GM21717 (cell line): ENCODE results near the gene GFRA1.
"Not testable (repeated sequence)": the region's sequence is repeated elsewhere in the genome, so short reads cannot be mapped to it uniquely, and the experiment has no call there.

Experiments used
- ATAC-seq: cut with Tn5 transposase; IDR thresholded peaks from one replicate; pipeline ENCODE4 v1.9.1; 2021; ENCODE audit warnings: mild to moderate bottlenecking, moderate library complexity; ENCODE audit not compliant: unreplicated experiment

Gene GFRA1

DNA sequence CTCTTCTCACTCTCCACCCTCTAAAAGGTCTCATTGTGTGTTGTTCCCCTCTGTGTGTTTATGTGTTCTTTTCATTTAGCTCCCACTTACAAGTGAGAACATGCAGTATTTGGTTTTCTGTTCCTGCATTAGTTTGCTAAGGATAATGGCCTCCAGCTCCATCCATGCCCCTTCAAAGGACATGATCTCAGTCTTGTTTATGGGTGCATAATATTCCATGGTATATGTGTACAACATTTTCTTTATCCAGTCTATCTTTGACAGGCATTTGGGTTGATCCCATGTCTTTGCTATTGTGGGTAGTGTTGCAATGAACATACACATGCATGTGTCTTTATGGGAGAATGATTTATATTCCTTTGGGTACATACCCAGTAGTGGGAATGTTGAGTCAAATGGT lies 107.1 kb downstream of the GFRA1 start:
- ATAC-seq, result not testable (repeated sequence)

DNA sequence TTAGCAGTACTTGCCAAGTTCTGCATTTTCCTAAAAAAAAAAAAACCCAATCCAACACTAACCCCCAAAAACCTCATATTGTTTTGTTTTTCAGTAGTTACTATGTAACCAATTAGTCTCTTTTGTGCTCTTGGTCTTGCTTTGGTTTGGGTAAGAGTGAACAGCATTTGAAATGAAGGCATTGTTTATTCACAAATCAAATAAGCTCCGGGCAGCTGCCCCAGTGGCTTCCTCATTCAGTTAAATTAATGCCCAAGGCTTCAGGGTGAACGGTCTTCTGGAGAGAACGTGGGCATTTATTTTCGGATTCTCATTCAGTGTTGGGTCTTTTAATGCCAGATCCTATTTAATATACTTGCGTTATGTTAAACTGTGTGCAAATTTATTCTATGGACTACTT lies 108.7 kb downstream of the GFRA1 start:
- ATAC-seq, result no peak

DNA sequence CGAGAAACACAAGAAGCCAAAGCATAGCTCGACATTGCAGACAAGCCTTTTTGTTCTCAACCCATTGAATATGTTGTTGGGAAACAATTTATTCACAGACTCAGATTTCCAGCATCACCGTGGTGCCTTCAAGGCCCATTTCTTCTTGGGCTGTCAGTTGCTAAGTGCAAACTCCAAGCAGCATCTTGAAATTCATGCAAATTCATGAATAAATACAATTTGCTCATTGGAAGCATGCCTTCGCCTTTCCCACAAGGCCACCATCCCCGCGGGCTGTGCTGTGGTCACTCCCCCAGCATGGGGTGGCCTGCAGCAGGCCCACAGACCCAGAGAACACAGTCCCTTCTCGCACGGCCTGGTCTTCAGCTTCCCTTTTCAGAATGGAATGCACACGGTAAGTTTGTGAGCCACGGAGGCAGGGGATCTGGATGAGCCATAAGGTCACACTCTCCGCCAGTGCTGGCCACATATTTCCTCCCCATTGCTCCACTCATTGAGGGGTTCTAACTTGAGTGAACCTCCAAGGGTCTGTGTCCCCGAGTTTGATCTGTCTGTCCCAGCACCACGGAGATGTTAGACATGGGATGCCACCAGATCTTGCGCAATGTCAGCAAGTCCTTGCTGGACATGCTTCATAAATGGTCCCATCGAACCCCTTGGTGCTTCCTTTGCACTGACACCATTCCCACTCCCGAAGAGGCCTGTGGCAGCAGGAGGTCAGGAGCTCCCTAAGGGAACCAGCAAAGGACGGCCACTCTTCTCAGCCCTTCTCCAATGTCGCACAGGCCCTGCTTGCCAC lies 109.5 kb downstream of the GFRA1 start:
- ATAC-seq, result no peak

DNA sequence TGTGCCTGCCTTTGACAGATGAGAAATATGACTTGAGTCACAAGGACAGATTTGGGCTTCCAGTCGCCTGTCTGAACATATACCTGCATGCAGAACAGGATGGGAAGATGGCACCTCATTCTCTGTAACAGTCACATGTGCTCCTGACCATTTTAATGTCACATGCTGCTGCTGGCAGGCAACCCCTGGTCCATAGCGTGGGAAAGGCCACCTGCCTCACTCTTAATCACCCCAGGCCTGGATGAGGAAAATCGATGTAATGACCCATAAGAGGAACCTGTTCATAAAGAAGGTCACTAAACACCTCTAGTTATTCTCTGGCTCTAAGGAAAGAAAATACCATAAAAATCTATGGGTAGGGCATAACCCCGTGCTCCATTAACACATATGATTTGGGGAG lies 110.2 kb downstream of the GFRA1 start:
- ATAC-seq, result no peak

DNA sequence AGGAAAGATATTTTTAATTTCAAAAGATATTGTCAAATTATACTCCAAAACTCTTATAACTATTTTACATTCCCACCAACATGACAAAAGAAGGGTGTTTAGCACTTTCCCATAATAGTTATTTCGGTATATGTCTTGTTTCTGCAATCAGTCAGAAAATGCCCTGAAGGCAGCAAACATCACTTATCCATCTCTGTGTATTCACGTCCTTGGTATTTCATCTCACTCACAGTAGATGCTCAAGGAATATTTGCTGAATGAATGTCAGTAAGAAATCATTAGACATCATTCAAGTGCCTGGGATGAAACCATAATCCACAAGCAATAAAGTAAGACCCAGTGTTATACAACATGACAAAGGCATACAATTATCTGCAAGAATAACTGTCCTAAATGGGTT lies 112.7 kb downstream of the GFRA1 start:
- ATAC-seq, result no peak

DNA sequence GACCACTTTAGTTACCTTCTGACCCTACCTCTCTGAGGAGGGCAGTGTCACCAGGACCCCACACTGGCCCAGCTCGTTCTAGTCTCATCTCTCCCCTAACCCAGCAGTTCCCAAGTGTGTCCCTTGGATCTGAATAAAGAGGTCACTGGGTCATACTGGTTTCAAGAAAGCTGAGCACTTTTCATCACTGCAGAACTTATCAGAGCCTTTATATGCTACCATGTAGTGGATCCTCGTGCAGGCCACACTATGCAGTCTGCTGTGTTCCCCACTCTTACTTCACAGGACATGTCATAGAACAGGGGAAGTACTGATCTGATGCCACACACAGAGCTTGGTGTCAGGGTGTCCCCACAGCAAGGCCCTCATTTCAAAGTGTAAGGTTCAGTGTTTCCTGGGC lies 113.8 kb downstream of the GFRA1 start:
- no peak for ATAC-seq

DNA sequence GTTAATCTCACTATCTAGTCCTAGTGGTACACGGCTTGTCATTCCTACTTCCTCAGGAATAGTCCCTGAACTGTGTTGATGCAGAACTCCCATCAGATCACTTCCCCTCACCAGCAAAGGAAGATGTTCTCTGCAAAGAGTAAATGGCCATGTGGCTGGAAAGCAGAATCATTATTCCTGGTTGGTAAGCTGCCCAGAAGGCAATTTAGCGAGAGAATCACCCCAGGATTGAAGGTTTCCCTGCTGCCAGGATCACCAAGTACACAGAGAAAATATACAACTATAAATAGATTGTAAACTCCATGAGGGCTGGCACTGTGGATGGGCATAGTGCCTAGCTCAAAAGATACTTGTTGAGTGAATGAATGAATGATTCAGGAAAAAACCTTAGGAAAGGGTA lies 115.0 kb downstream of the GFRA1 start:
- no peak for ATAC-seq

DNA sequence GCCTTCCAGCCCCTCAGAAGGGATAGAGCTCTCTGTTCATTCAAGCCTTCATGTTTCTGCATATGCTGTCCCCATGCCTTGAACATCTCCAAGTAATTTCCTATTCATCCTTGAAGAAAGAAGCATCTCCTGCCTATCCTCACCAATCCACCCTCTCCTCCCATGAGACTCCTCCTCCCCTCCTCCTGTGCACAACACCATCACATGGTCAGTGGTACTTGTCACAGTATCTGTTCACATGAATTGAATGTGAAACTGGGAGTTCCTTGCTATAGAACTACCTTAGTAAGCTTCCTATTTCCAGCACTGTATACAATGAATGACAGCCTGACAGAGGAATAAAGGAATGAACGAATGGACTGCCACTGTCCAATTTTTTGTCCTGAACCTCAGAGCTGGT lies 115.5 kb downstream of the GFRA1 start:
- ATAC-seq, result no peak

DNA sequence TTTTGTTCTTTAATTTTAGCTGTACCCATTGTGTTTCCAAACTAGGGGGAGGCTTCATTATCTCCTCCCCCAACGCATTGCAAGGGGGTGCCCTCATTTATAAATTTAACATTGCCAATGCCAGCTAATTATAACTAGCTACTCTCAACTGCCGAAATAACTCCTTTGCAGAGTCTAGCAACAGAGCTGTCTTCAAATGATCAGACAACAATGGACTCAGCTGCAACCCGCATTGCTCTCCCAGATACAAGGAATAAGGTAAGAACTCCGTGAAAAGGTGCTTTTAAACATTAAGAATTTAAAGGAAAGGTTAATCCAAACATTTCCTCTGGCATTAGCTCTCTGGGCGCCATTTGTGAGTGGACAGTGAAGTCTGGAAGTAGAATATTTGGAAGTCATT lies 116.2 kb downstream of the GFRA1 start:
- no peak for ATAC-seq

DNA sequence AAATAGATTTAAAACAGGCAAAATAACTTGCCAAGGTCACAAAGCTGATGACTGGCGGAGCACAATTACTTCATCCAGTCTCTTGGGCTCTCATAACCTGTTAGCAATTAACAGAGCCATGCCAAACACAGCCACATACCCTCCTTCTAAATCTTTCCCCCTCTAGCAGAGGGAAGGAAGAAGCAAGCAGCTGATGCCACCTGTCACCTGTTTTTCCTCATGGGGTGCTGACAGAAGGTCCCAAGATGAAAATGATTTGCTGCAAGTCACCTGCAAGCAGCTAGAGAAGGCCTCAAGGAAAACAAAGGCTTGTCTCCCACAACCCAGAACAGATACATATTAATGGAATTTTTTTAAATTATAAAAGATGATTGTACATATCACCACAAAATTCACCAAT lies 117.8 kb downstream of the GFRA1 start:
- no peak for ATAC-seq

DNA sequence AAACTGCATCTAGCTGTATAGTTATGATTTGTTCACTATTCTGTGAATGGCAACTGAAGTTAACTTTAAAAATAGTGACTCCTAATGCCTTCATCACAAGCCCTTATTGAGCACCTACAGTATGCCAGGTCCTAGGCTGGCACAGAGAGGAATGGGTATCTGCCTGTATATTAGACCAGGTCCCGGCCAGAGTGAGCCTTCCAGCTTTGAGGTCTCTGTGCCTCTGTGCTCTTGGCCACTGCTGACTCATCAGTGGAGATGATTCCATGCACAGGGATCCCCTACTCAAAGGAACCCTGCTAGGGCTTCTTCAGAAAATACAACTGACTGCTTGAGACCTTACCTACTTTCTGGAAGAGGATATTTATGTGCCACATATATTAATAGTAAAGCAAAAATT lies 118.4 kb downstream of the GFRA1 start:
- ATAC-seq, result no peak

DNA sequence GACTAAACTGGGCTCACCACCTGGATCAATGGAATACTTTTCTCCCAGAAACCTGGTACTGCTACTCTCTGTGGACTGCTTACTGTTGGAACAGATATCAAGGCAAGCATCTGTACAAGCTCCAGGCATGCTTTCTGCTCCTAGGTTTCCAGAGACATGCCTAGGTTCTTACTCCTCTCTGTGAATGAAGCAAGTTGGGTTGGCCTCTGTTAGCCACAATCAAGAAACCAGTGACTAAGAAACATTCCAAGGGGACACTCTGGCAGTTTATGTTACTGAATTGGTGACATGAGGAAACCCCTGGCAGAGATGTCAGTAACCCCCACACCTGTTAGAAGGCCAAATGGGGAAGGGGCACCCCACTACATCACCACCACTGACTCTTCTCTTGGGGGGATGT lies 121.9 kb downstream of the GFRA1 start:
- ATAC-seq, result no peak

DNA sequence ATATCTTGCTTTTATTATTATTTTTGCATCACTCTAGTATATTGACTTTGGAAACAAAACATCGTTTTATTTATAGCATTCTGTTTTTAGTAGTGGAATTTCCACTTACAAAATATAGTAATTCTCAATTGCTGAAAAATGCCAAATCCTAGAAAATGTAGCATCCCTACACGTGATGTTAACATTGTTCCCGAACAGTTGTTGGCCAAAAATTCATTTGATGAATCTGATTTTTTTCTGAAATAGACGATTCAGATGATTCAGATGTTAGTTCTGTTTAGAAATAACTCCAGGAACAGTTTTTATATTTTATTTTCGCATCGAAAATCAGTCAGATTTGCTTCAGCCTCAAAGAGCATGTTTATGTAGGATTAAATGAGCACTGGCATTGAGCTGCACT lies 122.4 kb downstream of the GFRA1 start:
- no peak for ATAC-seq

DNA sequence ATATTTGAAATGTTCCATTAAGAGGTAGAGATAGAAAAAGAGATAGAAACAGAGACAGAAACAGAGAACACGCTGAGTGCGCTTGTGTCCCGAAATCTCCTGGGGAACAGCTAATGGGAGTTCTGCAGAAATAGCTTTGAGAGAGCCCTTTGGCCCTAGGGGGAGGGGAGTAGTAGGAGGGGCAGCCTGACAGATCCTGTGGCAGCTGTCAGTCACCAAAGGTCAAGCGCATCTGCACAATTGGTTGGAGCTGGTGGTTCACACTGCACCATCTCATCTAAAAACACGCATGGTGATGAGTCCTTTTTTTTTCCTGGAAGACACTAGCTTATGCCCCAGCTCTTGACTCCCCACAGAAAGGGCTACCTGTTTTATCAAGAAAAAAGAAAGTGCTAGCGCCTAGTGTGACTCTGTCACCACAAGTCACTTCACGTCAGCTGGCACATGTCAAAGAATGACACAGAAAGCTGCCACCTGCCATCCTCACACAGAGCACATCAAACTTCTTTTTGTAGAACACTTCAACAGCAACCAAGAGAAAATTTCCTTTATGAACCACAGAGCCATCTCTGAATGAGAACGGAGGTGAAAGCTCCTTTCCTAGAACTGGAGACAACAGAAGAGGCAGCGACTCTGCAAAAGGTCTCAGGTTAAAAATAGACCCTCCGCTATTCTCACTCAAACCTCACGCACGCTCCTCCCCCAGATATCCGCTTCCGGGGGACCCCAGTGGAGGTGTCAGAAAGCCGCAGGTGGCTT lies 125.7 kb downstream of the GFRA1 start:
- ATAC-seq, result no peak

DNA sequence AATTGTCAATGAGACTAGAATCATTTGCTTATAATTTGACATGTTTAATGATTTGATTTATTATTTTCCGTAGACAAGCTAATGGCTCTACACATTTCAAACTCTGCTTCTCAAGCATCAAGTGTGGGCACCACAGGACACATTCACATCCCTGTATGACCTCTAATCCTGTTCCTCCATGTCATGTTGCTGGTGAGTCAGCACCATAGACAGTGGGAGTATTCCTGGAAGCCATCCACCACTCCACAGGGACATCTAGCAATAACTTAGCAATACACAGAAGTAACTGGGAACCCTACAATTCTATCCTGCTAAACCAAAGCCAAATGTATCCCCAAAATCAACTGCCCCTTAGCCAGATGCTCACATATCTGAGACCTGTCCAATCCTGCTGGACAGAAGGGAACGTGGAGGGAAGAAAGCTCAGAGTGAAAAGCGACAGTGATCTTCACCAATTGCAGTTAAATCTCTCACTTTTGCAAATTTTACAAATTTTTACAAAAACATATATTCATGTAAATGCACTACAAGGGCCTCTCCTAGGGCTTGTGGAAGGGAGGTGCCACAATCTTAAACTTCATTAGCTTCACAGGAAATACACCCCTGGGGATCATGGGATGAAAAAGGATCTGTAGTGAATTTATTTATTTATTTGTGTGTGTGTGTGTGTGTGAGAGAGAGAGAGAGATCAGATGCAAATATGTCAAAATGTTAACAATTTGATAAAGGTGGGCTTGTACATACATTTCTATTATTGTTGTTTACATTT lies 126.5 kb downstream of the GFRA1 start:
- ATAC-seq, result no peak

DNA sequence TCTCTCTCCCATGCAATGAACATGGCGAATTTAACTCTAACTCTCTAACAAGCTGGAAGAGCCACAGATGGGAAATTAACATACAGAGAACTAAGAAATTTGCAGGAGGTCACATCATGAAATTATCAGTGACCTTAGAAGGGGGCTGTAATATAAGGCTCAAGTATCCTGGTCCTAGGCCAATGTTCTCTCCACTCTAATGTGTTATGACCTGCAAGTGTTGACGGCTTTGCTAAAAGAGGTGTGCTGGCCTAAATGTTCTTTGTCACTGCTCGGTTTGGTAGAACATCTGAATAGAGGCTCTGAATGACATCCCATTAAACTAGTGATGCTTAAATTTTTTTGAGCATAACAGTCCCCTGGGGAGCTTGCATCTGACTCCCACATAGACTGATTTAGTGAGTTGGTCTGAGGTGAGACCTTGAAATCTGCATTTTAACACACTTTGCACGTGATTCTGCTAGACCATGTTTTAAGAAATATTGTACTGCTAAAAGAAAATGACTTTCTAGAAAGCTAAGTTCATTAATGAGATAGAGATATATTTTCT lies 129.3 kb downstream of the GFRA1 start:
- ATAC-seq, result no peak

DNA sequence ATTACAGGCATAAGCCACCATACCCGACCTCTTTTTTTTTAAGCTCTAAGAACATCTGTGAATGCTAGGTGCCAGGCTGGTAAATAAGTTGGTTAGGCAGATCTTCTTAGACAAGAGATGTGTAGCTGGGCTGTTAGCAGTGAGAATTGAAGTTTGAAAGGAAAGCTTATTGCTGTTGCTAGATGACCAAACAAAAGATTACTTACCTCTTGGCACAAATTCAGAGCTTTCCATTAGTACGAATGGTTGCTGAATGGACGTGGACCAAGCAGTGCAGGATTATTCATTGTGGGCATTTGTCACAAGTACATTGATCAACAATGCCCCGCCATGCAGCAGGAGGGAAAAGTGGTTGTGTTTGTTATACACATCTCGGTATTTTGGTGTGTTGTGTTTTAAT lies 131.2 kb downstream of the GFRA1 start:
- no peak for ATAC-seq

DNA sequence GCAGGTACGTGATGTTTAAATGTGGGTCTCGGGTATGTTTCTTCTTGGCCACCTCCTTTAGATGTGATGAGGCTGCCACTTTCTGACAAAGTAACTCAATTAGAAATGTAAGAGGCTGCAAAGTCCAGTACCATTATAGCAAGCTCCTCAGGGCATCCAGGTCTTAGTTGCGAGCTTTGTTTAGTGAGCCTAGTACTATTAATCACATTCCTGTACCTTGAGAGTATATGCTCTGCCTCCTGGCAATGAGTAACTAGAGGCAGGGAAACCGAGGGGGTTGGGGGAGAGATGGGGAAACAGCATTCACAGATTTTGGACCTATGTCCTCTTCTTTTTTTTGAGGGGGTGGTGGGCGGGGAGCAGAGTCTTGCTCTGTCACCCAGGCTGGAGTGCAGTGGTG lies 131.8 kb downstream of the GFRA1 start:
- no peak for ATAC-seq

DNA sequence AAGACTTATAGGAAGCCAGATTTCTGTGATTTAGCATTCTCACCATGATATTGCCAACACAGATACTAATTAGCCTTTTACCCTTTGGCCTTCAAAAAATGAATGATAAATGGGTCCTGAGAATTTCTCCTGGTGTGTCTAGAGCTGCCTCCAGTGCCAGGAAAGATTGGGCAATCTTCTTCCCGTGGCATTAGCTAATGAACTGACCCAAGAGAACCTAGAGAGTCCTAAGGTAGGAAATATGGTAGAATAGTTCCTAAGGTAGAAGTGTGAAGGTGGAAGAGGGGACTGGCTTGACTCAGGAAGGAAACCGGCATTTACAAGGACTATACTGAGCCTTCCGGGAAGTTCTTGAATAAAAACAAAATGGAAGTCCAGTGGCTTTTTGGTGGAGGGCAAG lies 133.1 kb downstream of the GFRA1 start:
- no peak for ATAC-seq

DNA sequence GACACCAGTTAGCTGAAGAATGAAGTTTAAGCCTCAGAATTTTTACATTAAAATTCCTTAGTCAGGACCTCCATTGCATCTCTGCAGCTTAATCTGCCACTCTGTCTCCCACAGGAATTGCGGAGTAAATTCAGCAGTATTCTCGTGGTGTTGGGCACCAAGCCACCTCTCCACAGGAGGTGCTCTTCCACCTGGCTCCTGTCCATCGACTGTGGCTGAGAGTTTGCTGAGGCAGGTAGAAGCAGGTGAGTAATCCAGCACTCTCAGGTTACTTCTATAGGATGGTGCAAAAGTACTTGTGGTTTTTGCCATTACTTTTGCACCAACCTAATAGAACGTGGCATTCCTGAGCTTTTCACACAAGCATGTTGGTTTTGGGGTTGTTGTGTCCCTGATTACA lies 134.1 kb downstream of the GFRA1 start:
- ATAC-seq, result no peak

DNA sequence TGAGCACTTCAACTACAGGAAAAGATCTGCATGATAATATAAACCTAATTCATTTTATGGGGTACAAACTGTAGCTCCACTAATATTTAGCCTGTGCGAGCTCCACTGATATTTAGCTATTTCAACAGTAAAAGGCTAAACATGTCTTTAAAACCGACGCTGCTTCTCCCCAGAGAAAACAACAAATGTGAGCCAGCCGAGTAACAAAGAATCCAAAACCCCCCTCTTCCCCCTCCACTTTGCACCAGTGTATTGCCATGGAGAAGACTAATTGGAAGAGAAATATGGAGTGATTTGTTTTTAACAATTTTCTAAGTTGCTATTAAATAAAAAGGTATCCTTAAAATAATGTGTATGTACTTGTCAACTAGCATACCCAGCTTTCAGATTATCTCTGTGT lies 136.7 kb downstream of the GFRA1 start:
- ATAC-seq, result no peak

DNA sequence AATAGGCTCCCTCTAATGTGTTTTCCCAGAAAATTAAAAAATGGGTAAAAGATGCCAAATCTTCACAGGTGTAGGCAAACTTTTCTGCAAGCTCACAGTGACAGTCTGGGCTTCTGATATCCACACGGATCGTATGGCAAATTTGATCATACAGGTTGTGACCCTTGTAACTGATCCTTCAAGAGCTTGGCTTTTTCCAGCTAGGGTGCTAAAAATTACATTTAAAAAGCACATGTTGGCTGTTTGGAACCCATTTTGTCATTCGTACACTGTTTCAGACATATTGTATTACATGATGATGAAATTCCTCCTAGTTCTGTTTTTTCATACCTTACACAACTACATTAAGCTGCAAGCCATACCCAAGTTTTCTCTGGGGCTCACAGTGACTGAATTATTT lies 138.7 kb downstream of the GFRA1 start:
- no peak for ATAC-seq
